A549 (cell line): ENCODE results near the gene IRAK3. TPM values are rescaled to one million over a fixed set of nuclear protein-coding genes. Genes with fewer than 3 reads are reported as not detected.

Source experiments
- ATAC-seq, 2 experiments: fragments of 200-7000 bp in 1 of 2; fragments of >200 bp in 1 of 2; cut with Nextera tagmentation in 1 of 2; cut with Tn5 transposase in 1 of 2; 3 replicates each; pipeline versions ENCODE4 v1.8.0 to v1.9.1; 2018 to 2020; ENCODE audit warnings: mild to moderate bottlenecking in 1 of 2, moderate library complexity in 1 of 2
- CTCF ChIA-PET: fragments of 300-600 bp; sonication (Branson Sonifier 250); formaldehyde crosslinking; extraction: SDS; loops from one replicate; lab custom pipeline; 2021; ENCODE audit warnings: antibody characterized with exemption, inconsistent platforms; lab: Yijun Ruan, JAX
- POLR2A ChIA-PET: fragments of 350-600 bp; formaldehyde crosslinking; extraction: SDS; loops from one replicate; lab custom pipeline; 2021; ENCODE audit warnings: antibody characterized with exemption, inconsistent platforms; lab: Yijun Ruan, JAX
- DNase-seq, 2 experiments: peaks; one replicate each; pipeline versions ENCODE4 v3.0.0 to v3.0.0-alpha.2; 2011 to 2016; ENCODE audit warnings: low read depth in 1 of 2, low spot score in 1 of 2
- FAIRE-seq: peaks from 2 replicates; lab custom pipeline; 2011; peaks lifted over from hg19 to GRCh38; lab: Jason Lieb, UNC
- H3K27ac ChIP-seq, 2 experiments: fragments of >200 bp; sonication (Bioruptor Twin); formaldehyde crosslinking; 3 replicates each; pipeline ENCODE4 v1.5.1; 2016 to 2017
- H3K4me1 ChIP-seq: fragments of >200 bp; sonication (Bioruptor Twin); formaldehyde crosslinking; 3 replicates; pipeline ENCODE4 v1.6.1; 2016
- H3K4me2 ChIP-seq: fragments of >200 bp; sonication (Bioruptor Twin); formaldehyde crosslinking; 3 replicates; pipeline ENCODE4 v1.6.1; 2016
- H3K4me3 ChIP-seq: fragments of >200 bp; sonication (Bioruptor Twin); formaldehyde crosslinking; 3 replicates; pipeline ENCODE4 v1.5.1; 2016
- H3K9me3 ChIP-seq: fragments of >200 bp; sonication (Bioruptor Twin); formaldehyde crosslinking; 3 replicates; pipeline ENCODE4 v1.6.1; 2016
- ATOH8 ChIP-seq: fragments of 250-450 bp; sonication (Bioruptor Pico); IDR thresholded peaks from 2 replicates; pipeline ENCODE4 v1.5.0; 2020; ENCODE audit warnings: low read depth, mild to moderate bottlenecking, moderate library complexity
- CHD2 ChIP-seq: fragments of 150-350 bp; IDR thresholded peaks from 2 replicates; pipeline ENCODE4 v1.6.1; 2014; ENCODE audit warnings: low read length; ENCODE audit not compliant: partially characterized antibody
- CHD4 ChIP-seq: fragments of 200-600 bp; sonication (generic); IDR thresholded peaks from 2 replicates; pipeline ENCODE4 v1.6.1; 2016; ENCODE audit warnings: antibody characterized with exemption, mild to moderate bottlenecking, borderline replicate concordance
- CTCF ChIP-seq: fragments of >200 bp; sonication (Bioruptor Twin); formaldehyde crosslinking; IDR thresholded peaks from 3 replicates; pipeline ENCODE4 v1.5.1; 2016
- EHMT2 ChIP-seq: fragments of 200-600 bp; sonication (generic); IDR thresholded peaks from 2 replicates; pipeline ENCODE4 v1.6.1; 2016; ENCODE audit warnings: antibody characterized with exemption, low read depth, mild to moderate bottlenecking, moderate library complexity
- HDAC2 ChIP-seq: fragments of 200-600 bp; sonication (generic); IDR thresholded peaks from 2 replicates; pipeline ENCODE4 v1.6.1; 2016
- HES2 ChIP-seq: fragments of >200 bp; sonication (Bioruptor Twin); formaldehyde crosslinking; IDR thresholded peaks from 2 replicates; pipeline ENCODE4 v1.6.1; 2016
- JUN ChIP-seq, 2 experiments: fragments of >200 bp; sonication (Bioruptor Twin); formaldehyde crosslinking; IDR thresholded peaks; 2 replicates in 1 of 2; 3 replicates in 1 of 2; pipeline ENCODE4 v1.6.1; 2016 to 2017
- MYC ChIP-seq: IDR thresholded peaks from 2 replicates; pipeline ENCODE4 v1.6.1; 2012; ENCODE audit warnings: mild to moderate bottlenecking, inconsistent platforms, low read length, improper control_type of control experiment, borderline replicate concordance
- NPAS2 ChIP-seq: fragments of 250-450 bp; sonication (Bioruptor Pico); IDR thresholded peaks from 2 replicates; pipeline ENCODE4 v1.8.0; 2022; ENCODE audit warnings: mild to moderate bottlenecking, moderate library complexity, borderline replicate concordance
- PBX3 ChIP-seq: IDR thresholded peaks from 2 replicates; pipeline ENCODE4 v1.6.1; 2012
- POLR2A ChIP-seq: IDR thresholded peaks from 2 replicates; pipeline ENCODE4 v1.6.1; 2012; ENCODE audit warnings: mild to moderate bottlenecking, low read length
- RAD21 ChIP-seq, 2 experiments: fragments of >200 bp in 1 of 2; sonication (Bioruptor Twin) in 1 of 2; formaldehyde crosslinking in 1 of 2; IDR thresholded peaks in 1 of 2; conservative IDR thresholded peaks in 1 of 2; 2 replicates in 1 of 2; 3 replicates in 1 of 2; pipeline ENCODE4 v1.6.1; 2012 to 2018; ENCODE audit warnings: inconsistent platforms in 1 of 2
- RARB ChIP-seq: fragments of 250-450 bp; sonication (Bioruptor Pico); IDR thresholded peaks from 2 replicates; pipeline ENCODE4 v1.8.0; 2021; ENCODE audit warnings: mild to moderate bottlenecking, moderate library complexity
- RNF2 ChIP-seq: fragments of 200-600 bp; sonication (generic); IDR thresholded peaks from 2 replicates; pipeline ENCODE4 v1.6.1; 2016; ENCODE audit warnings: low read depth, mild to moderate bottlenecking, antibody characterized with exemption, moderate library complexity, borderline replicate concordance
- TP53 ChIP-seq: fragments of 250-450 bp; sonication (Bioruptor Pico); IDR thresholded peaks from 2 replicates; pipeline ENCODE4 v1.5.0; 2021; ENCODE audit warnings: mild to moderate bottlenecking, moderate library complexity
- USF2 ChIP-seq: fragments of 450-650 bp; IDR thresholded peaks from 2 replicates; pipeline ENCODE4 v1.6.1; 2014; ENCODE audit warnings: antibody characterized with exemption
- ZFP36 ChIP-seq: fragments of 450-650 bp; IDR thresholded peaks from 2 replicates; pipeline ENCODE4 v1.6.1; 2014; ENCODE audit warnings: borderline replicate concordance; ENCODE audit not compliant: partially characterized antibody
- ZNF302 ChIP-seq: fragments of 250-450 bp; sonication (Bioruptor Pico); IDR thresholded peaks from 2 replicates; pipeline ENCODE4 v1.9.0; 2021; ENCODE audit warnings: inconsistent platforms, mild to moderate bottlenecking, moderate library complexity
- ZSCAN20 ChIP-seq: fragments of 250-450 bp; sonication (Bioruptor Pico); IDR thresholded peaks from 2 replicates; pipeline ENCODE4 v1.8.0; 2022; ENCODE audit warnings: mild to moderate bottlenecking, moderate library complexity
- WGBS: methylation state at CpG from one replicate; pipeline ENCODE4 v1.1.6; 2017; ENCODE audit errors: missing lambda C conversion rate; 5-methylcytosine and 5-hydroxymethylcytosine counted together
- polyA plus RNA-seq, 4 experiments: library from polyadenylated mRNA; depleted of rRNA in 3 of 4; stranded (reverse); fragments of >200 nt; fragmentation: RNase III in 1 of 4; extraction: RNeasy Plus Mini Kit Qiagen cat#74134 plus additional on column Dnase treatment in 1 of 4; gene quantifications; 2 replicates in 3 of 4; 3 replicates in 1 of 4; pipeline ENCODE4 v1.2.3, GENCODE V29; 2011 to 2017

Gene IRAK3
- polyA plus RNA-seq, 2 of the 4 experiments (the other 2 are of a cell fraction), result 0.06 to 0.25 TPM

- no peak for TF ChIP-seq ATOH8
These were observed 58.7 kb downstream of the IRAK3 start (continued) for GRCh38 chr12:66247741-66248140.

- CTCF ChIA-PET, result interaction anchor here (1.5 kb wide), 1 partner anchor 12 kb away, joined by 3 read pairs; no protein-coding TSS in a partner anchor
- 30% methylated on average over 3 of the region's 3 CpGs for WGBS
- no peak overlapping the region for H3K4me2 ChIP-seq
- no peaks in the 10 kb centered on the region for H3K4me1 ChIP-seq
- DNase-seq (no peak), FAIRE-seq (no peak), ATAC-seq (no peak)
- no peaks in the 10 kb centered on the region for H3K9me3 ChIP-seq
- H3K4me3 ChIP-seq, result no peak overlapping the region
- no peak overlapping the region for H3K27ac ChIP-seq
- TF ChIP-seq HDAC2, result no peak
- TF ChIP-seq TP53, result no peak
- no peak for TF ChIP-seq RAD21 (conservative IDR thresholded peaks at IDR 0.05 in 1 of 2, IDR thresholded peaks at IDR 0.05 in 1 of 2)
- TF ChIP-seq ZNF302 (CRISPR knock-in tag), result no peak
- no peak for TF ChIP-seq EHMT2
- TF ChIP-seq, all 56 proteins: peak for 0
- POLR2A ChIA-PET, result no interaction called here
These were observed 62.0 kb downstream of the IRAK3 start for GRCh38 chr12:66251049-66251448.

GRCh38 chr12:66252771-66253170 is 63.8 kb downstream of the IRAK3 start:
- Histone ChIP-seq H3K4me2 (no peak overlapping the region), H3K9me3 (no peaks in the 10 kb centered on the region), H3K4me3 (no peak overlapping the region), H3K27ac (no peak overlapping the region), H3K4me1 (no peaks in the 10 kb centered on the region)
- ATAC-seq, result no peak
- POLR2A ChIA-PET, result no interaction called here
- CTCF ChIA-PET, result interaction anchor here (1.4 kb wide), 1 partner anchor 155 kb away, joined by 3 read pairs; no protein-coding TSS in a partner anchor
- no peak for FAIRE-seq
- 15% methylated on average over 2 of the region's 2 CpGs for WGBS
- no peak for DNase-seq
- TF ChIP-seq ZFP36, result no peak
- TF ChIP-seq JUN (IDR thresholded peaks at IDR 0.05), result no peak
- TF ChIP-seq ZSCAN20 (CRISPR knock-in tag), result no peak
- no peak for TF ChIP-seq HES2
- no peak for TF ChIP-seq RAD21 (conservative IDR thresholded peaks at IDR 0.05 in 1 of 2, IDR thresholded peaks at IDR 0.05 in 1 of 2)
- TF ChIP-seq PBX3, result no peak
- no peak for TF ChIP-seq MYC
- no peak for TF ChIP-seq NPAS2 (CRISPR knock-in tag)
- no peak for TF ChIP-seq CHD4
- no peak for TF ChIP-seq CHD2
- TF ChIP-seq POLR2A, result no peak
- no peak for TF ChIP-seq RNF2
- no peak for TF ChIP-seq RARB (CRISPR knock-in tag)
- TF ChIP-seq CTCF, result no peak
- TF ChIP-seq USF2, result no peak
- TF ChIP-seq, all 56 proteins: peak for 0
